Astrocyte (in vitro differentiated cells and primary cell): ENCODE measurements around the gene NPDC1. TPM values are rescaled to one million over a fixed set of nuclear protein-coding genes. Genes with fewer than 3 reads are reported as not detected.

Source experiments
- DNase-seq: peaks from one replicate; pipeline ENCODE4 v3.0.0-alpha.2; 2010; ENCODE audit warnings: low read depth
- FAIRE-seq: peaks from 2 replicates; lab custom pipeline; 2011; peaks lifted over from hg19 to GRCh38; lab: Jason Lieb, UNC
- H2AFZ ChIP-seq: 2 replicates; pipeline ENCODE4 v1.6.0; 2012; ENCODE audit warnings: low read depth, low read length, inconsistent platforms
- H3K27ac ChIP-seq: 2 replicates; pipeline ENCODE4 v1.5.1; 2011; ENCODE audit warnings: low read depth, low read length, inconsistent platforms
- H3K27me3 ChIP-seq: 2 replicates; pipeline ENCODE4 v1.6.0; 2011; ENCODE audit warnings: low read length, inconsistent platforms; ENCODE audit not compliant: insufficient read depth
- H3K36me3 ChIP-seq: 2 replicates; pipeline ENCODE4 v1.5.1; 2011; ENCODE audit warnings: low read length, inconsistent platforms; ENCODE audit not compliant: insufficient read depth
- H3K4me1 ChIP-seq: 2 replicates; pipeline ENCODE4 v1.5.1; 2011; ENCODE audit warnings: low read length, inconsistent platforms; ENCODE audit not compliant: insufficient read depth
- H3K4me2 ChIP-seq: 2 replicates; pipeline ENCODE4 v1.6.0; 2012; ENCODE audit warnings: low read length, inconsistent platforms
- H3K4me3 ChIP-seq: 2 replicates; pipeline ENCODE4 v1.5.1; 2011; ENCODE audit warnings: low read depth, mild to moderate bottlenecking, low read length, inconsistent platforms; ENCODE audit not compliant: insufficient read depth
- H3K79me2 ChIP-seq: 2 replicates; pipeline ENCODE4 v1.6.0; 2012; ENCODE audit warnings: mild to moderate bottlenecking, low read length, inconsistent platforms; ENCODE audit not compliant: insufficient read depth
- H3K9ac ChIP-seq: 2 replicates; pipeline ENCODE4 v1.6.0; 2012; ENCODE audit warnings: mild to moderate bottlenecking, low read length, inconsistent platforms
- H3K9me3 ChIP-seq: 2 replicates; pipeline ENCODE4 v1.5.1; 2012; ENCODE audit warnings: low read depth, mild to moderate bottlenecking, low read length, inconsistent platforms; ENCODE audit not compliant: insufficient read depth
- H4K20me1 ChIP-seq: 2 replicates; pipeline ENCODE4 v1.6.0; 2012; ENCODE audit warnings: low read length, inconsistent platforms; ENCODE audit not compliant: insufficient read depth
- H3K27ac Mint-ChIP-seq: one replicate; pipeline ENCODE4 v1.8.0; 2021; ENCODE audit warnings: mild to moderate bottlenecking, mixed read lengths; ENCODE audit not compliant: unreplicated experiment
- H3K27me3 Mint-ChIP-seq: one replicate; pipeline ENCODE4 v1.8.0; 2021; ENCODE audit warnings: low read depth, mixed read lengths; ENCODE audit not compliant: unreplicated experiment
- H3K36me3 Mint-ChIP-seq: one replicate; pipeline ENCODE4 v1.8.0; 2021; ENCODE audit warnings: low read depth, mixed read lengths; ENCODE audit not compliant: unreplicated experiment
- H3K4me1 Mint-ChIP-seq: one replicate; pipeline ENCODE4 v1.8.0; 2021; ENCODE audit warnings: low read depth, mixed read lengths; ENCODE audit not compliant: unreplicated experiment
- H3K4me3 Mint-ChIP-seq: one replicate; pipeline ENCODE4 v1.8.0; 2021; ENCODE audit warnings: mild to moderate bottlenecking, moderate library complexity, mixed read lengths; ENCODE audit not compliant: unreplicated experiment
- H3K9me3 Mint-ChIP-seq: one replicate; pipeline ENCODE4 v1.8.0; 2021; ENCODE audit warnings: mild to moderate bottlenecking, mixed read lengths; ENCODE audit not compliant: unreplicated experiment
- EZH2 ChIP-seq: IDR thresholded peaks from 2 replicates; pipeline ENCODE4 v1.6.1; 2012; ENCODE audit warnings: mild to moderate bottlenecking, low read length, inconsistent platforms; ENCODE audit not compliant: insufficient read depth
- total RNA-seq: library from RNA; stranded (reverse); gene quantifications from 2 replicates; pipeline ENCODE4 v1.2.1, GENCODE V29; 2021
- TF ChIP-seq, protein P1 (sequence below): IDR thresholded peaks from 2 replicates; pipeline ENCODE4 v1.5.1; 2011; ENCODE audit warnings: low read depth, mild to moderate bottlenecking, inconsistent platforms, low read length, moderate library complexity; ENCODE audit not compliant: insufficient read depth

The NPDC1 gene
- total RNA-seq, 1 donor from 2014 or later: 66.8 TPM

DNA sequence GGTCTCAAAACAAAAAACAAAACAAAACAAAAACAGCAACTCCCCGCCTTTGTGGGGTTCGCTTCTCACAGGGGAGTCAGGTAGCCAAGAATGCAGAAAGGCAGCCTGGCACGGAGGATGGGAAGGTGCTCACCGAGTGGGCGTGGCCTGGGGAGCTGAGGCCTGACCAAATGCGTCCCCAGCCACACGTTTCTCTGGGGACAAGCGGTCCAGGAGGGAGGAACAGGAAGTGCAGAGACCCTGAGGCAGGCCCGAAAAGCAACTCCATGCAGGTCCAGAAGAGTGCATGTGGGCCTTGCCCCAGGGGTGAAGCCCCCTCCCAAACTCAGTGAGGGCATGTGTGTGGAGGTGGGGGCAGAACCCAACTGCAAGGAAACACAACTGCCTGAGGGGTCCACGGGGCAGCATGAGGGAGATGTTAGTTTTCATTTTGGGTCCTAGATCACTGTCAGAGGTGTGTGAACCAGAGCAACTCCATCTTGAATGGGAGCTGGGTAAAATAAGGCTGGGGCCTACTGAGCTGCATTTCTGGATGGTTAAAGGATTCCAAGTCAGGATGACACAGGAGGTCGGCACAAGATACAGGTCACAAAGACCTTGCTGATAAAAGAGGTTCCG, 28.8 kb upstream of the NPDC1 start:
- H3K4me3 Mint-ChIP-seq: no peak overlapping the region
- H3K27ac Mint-ChIP-seq: no peak overlapping the region

DNA sequence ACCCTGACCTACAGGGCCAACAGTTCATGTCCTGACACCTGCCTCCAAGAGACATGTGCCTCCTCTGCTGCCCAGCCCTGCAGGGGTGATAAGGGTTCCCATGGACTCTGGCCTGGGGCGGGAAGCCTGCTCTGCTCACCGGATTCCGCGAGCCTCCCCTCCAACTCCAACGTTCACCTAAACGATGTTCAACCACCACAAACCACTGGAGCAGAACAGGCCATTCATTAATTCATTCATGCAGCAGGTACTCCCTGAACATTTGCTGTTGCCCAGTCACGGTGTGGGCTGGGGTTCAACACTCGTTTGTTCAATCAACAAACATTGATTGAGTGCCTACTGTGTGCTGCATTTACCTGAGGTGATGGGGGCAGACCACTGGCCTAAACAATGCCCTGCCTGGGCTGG, 28.0 kb upstream of the NPDC1 start:
- Mint-ChIP-seq H3K27ac (no peak overlapping the region), H3K27me3 (peaks cover 28% of the 10 kb centered on the region)

More for the DNA sequence above, 28.8 kb upstream of the NPDC1 start:
- no peak overlapping the region for H3K4me3 ChIP-seq
- no peak overlapping the region for H3K9ac ChIP-seq
- peaks cover 14% of the 10 kb centered on the region for H4K20me1 ChIP-seq
- no peak overlapping the region for H3K27ac ChIP-seq
- DNase-seq (no peak), FAIRE-seq (no peak)
- Mint-ChIP-seq H3K9me3 (no peaks in the 10 kb centered on the region), H3K27me3 (peaks cover 32% of the 10 kb centered on the region), H3K4me1 (no peaks in the 10 kb centered on the region), H3K36me3 (peaks cover 4% of the 10 kb centered on the region)
- no peak overlapping the region for H2AFZ ChIP-seq
- no peaks in the 10 kb centered on the region for H3K9me3 ChIP-seq
- H3K4me2 ChIP-seq: no peak overlapping the region
- peaks cover 16% of the 10 kb centered on the region for H3K4me1 ChIP-seq
- no peak for TF ChIP-seq EZH2
- TF ChIP-seq, protein P1, sequence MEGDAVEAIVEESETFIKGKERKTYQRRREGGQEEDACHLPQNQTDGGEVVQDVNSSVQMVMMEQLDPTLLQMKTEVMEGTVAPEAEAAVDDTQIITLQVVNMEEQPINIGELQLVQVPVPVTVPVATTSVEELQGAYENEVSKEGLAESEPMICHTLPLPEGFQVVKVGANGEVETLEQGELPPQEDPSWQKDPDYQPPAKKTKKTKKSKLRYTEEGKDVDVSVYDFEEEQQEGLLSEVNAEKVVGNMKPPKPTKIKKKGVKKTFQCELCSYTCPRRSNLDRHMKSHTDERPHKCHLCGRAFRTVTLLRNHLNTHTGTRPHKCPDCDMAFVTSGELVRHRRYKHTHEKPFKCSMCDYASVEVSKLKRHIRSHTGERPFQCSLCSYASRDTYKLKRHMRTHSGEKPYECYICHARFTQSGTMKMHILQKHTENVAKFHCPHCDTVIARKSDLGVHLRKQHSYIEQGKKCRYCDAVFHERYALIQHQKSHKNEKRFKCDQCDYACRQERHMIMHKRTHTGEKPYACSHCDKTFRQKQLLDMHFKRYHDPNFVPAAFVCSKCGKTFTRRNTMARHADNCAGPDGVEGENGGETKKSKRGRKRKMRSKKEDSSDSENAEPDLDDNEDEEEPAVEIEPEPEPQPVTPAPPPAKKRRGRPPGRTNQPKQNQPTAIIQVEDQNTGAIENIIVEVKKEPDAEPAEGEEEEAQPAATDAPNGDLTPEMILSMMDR: no peak
- no peaks in the 10 kb centered on the region for H3K36me3 ChIP-seq
- H3K79me2 ChIP-seq: peaks cover 8% of the 10 kb centered on the region
- H3K27me3 ChIP-seq: no peaks in the 10 kb centered on the region

More for the DNA sequence above, 28.0 kb upstream of the NPDC1 start:
- peaks cover 8% of the 10 kb centered on the region for H3K79me2 ChIP-seq
- H3K4me1 ChIP-seq: peaks cover 16% of the 10 kb centered on the region
- no peak overlapping the region for H2AFZ ChIP-seq
- peaks cover 3% of the 10 kb centered on the region for H3K36me3 Mint-ChIP-seq
- no peaks in the 10 kb centered on the region for H3K9me3 Mint-ChIP-seq
- TF ChIP-seq, protein P1: no peak
- TF ChIP-seq EZH2: no peak
- H3K27me3 ChIP-seq: no peaks in the 10 kb centered on the region
- H3K27ac ChIP-seq: no peak overlapping the region
- DNase-seq: no peak
- H3K9ac ChIP-seq: no peak overlapping the region
- no peaks in the 10 kb centered on the region for H3K36me3 ChIP-seq
- H4K20me1 ChIP-seq: peaks cover 8% of the 10 kb centered on the region
- no peaks in the 10 kb centered on the region for H3K9me3 ChIP-seq
- H3K4me3 ChIP-seq: no peak overlapping the region
- no peaks in the 10 kb centered on the region for H3K4me1 Mint-ChIP-seq
- H3K4me3 Mint-ChIP-seq: peak overlapping the region; percentile 14
- no peak overlapping the region for H3K4me2 ChIP-seq
- no peak for FAIRE-seq
